Heart right ventricle (tissue), 16 donors: ENCODE measurements around the gene NOP16. TPM values are rescaled to one million over a fixed set of nuclear protein-coding genes. Genes with fewer than 3 reads are reported as not detected.
A peak's percentile ranks its signal among the peaks of the same experiment; 100 is the strongest.

Source experiments
- ATAC-seq, 8 donors: fragments of 200-7000 bp; cut with Tn5 transposase; one replicate each; pipeline ENCODE4 v1.9.1; 2020; ENCODE audit warnings: mild to moderate bottlenecking in 8 of 8, moderate library complexity in 8 of 8, moderate number of reproducible peaks in 1 of 8
- DNase-seq, 2 donors: peaks; one replicate each; pipeline ENCODE4 v3.0.0-alpha.2; 2020
- H3K27ac ChIP-seq, 10 donors: fragments of 200-600 bp; sonication (generic) in 2 of 10; one replicate each; pipeline versions ENCODE4 v1.5.0 to v1.8.0; 2020 to 2022; ENCODE audit warnings: mild to moderate bottlenecking in 3 of 10
- H3K27me3 ChIP-seq, 7 donors: fragments of 200-600 bp; one replicate each; pipeline ENCODE4 v1.8.0; 2021 to 2022; ENCODE audit warnings: mild to moderate bottlenecking in 2 of 7
- H3K36me3 ChIP-seq, 9 donors: fragments of 200-600 bp; sonication (generic) in 1 of 9; one replicate each; pipeline versions ENCODE4 v1.5.0 to v1.8.0; 2020 to 2022; ENCODE audit warnings: mild to moderate bottlenecking in 2 of 9
- H3K4me1 ChIP-seq, 9 donors: fragments of 200-600 bp; sonication (generic) in 1 of 9; one replicate each; pipeline versions ENCODE4 v1.5.0 to v1.8.0; 2020 to 2022; ENCODE audit warnings: mild to moderate bottlenecking in 4 of 9
- H3K4me3 ChIP-seq, 10 donors: fragments of 200-600 bp; sonication (generic) in 2 of 10; one replicate each; pipeline versions ENCODE4 v1.5.0 to v1.8.0; 2020 to 2022; ENCODE audit warnings: mild to moderate bottlenecking in 7 of 10, moderate library complexity in 2 of 10
- H3K9me3 ChIP-seq, 11 donors: fragments of 200-600 bp in 10 of 11; sonication (generic) in 2 of 11; one replicate each; pipeline versions ENCODE4 v1.5.0 to v1.8.0; 2013 to 2022; ENCODE audit warnings: mild to moderate bottlenecking in 2 of 11, control low read depth in 1 of 11, moderate library complexity in 1 of 11
- WGBS, 2 donors: extraction: QIAGEN DNeasy Blood & Tissue Kit; methylation state at CpG; one replicate each; pipeline ENCODE4 v1.1.7; 2013; ENCODE audit warnings: inconsistent platforms in 1 of 2; 5-methylcytosine and 5-hydroxymethylcytosine counted together
- intact Hi-C, 10 donors: fragments of 100-400 bp; cut with DNase I; formaldehyde crosslinking; loops; one replicate each; pipeline versions ENCODE4 v1.11.1 to v1.14.2; 2022
- polyA plus RNA-seq, 2 donors: library from polyadenylated mRNA; stranded (reverse); fragments of 200-250 nt; gene quantifications; one replicate each; pipeline ENCODE4 v1.2.3, GENCODE V29; 2013
- total RNA-seq, 10 donors: library from RNA; stranded (reverse); fragmentation: NEBNext Ultra II Directional in 3 of 10; extraction: Animal tissue kit (Norgen Biotek cat#: 25700) in 3 of 10; gene quantifications; one replicate each; pipeline versions ENCODE4 v1.2.1 to v1.2.4, GENCODE V29; 2021 to 2023
- TF ChIP-seq, protein P1 (sequence below), 9 donors: fragments of 200-600 bp; sonication (generic) in 2 of 9; IDR thresholded peaks; one replicate each; pipeline versions ENCODE4 v1.5.0 to v1.8.0; 2021 to 2022; ENCODE audit warnings: antibody characterized with exemption in 9 of 9, mild to moderate bottlenecking in 5 of 9, moderate library complexity in 1 of 9
- donor health status: Arrhythmogenic right ventricular cardiomyopathy.
- donor health status: ischemic (EF 13 %, LVEDD 7.1; RV severe dilation, severe dysfunction).
- donor health status: healthy with polysubstance abuse.
- donor health status: DM: no; HTN: yes; CAD: no.
- donor health status: DM: no; HTN: no; CAD: no.
- donor health status: ischemic (EF 25% LVEDD 6.9; RV normal size, moderate dysfunction).
- donor health status: ischemic (EF 25% LVEDD 5.7; RV mildly dilated, moderate dysfunction).
- donor health status: healthy.
- donor health status: DM: yes; HTN: yes; CAD: no.
- donor health status: Ischemic cardiomyopathy.
- donor health status: ischemic (EF 35%, LVEDD 5.7; RV mildly dilated, moderate dysfunction).
- donor health status: nonischemic (EF 11% LVEDD 7.7; RV severe dilation, severe dysfunction).
- donor health status: DM: yes; HTN: yes; CAD: no.
- donor health status: PGD.
- donor health status: ischemic (EF 29% LVEDD 5.4; RV normal size, mild dysfunction).
- donor health status: nonischemic (EF 23%, LVEDD 6.1; RV moderate dilation, normal function).

NOP16 gene
- total and polyA plus RNA-seq, 12 donors = 11.3 to 84.0 (median 19.1) TPM

DNA sequence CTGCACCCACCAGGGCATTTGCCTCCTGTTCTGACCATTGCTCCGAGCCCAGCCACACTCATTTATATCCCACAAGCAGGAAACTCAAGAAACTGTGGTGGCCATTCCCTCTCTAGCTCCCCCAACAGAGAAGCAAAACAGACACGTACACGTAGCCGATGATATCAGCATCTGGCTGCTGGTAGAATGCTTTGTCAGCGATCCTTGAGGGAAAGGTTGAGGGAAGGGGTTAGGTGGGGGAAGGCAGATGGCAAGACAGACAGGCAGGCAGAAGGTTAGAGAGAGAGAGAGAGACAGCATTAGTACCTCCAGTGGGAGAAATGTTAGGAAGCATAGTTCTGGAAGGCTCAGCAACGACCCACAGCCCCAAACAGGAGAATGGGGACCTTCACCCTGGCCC is 7.9 kb upstream of the NOP16 start:
- Histone ChIP-seq H3K4me1 (peaks cover 7 to 39% (median 21%) of the 10 kb centered on the region in 9 donors), H3K27ac (peak overlapping the region in 7 of 10 donors; percentile 3 to 77 (median 44)), H3K27me3 (no peaks in the 10 kb centered on the region), H3K9me3 (no peaks in the 10 kb centered on the region), H3K4me3 (no peak overlapping the region), H3K36me3 (peaks cover 0 to 87% (median 10%) of the 10 kb centered on the region in 9 donors)
- intact Hi-C loops = no loop called here
- TF ChIP-seq, protein P1, sequence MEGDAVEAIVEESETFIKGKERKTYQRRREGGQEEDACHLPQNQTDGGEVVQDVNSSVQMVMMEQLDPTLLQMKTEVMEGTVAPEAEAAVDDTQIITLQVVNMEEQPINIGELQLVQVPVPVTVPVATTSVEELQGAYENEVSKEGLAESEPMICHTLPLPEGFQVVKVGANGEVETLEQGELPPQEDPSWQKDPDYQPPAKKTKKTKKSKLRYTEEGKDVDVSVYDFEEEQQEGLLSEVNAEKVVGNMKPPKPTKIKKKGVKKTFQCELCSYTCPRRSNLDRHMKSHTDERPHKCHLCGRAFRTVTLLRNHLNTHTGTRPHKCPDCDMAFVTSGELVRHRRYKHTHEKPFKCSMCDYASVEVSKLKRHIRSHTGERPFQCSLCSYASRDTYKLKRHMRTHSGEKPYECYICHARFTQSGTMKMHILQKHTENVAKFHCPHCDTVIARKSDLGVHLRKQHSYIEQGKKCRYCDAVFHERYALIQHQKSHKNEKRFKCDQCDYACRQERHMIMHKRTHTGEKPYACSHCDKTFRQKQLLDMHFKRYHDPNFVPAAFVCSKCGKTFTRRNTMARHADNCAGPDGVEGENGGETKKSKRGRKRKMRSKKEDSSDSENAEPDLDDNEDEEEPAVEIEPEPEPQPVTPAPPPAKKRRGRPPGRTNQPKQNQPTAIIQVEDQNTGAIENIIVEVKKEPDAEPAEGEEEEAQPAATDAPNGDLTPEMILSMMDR (IDR thresholded peaks at IDR 0.05) = no peak
- 41 to 64% methylated on average over 6 of the region's 6 CpGs for WGBS, 2 donors
- DNase-seq (no peak), ATAC-seq (no peak)

DNA sequence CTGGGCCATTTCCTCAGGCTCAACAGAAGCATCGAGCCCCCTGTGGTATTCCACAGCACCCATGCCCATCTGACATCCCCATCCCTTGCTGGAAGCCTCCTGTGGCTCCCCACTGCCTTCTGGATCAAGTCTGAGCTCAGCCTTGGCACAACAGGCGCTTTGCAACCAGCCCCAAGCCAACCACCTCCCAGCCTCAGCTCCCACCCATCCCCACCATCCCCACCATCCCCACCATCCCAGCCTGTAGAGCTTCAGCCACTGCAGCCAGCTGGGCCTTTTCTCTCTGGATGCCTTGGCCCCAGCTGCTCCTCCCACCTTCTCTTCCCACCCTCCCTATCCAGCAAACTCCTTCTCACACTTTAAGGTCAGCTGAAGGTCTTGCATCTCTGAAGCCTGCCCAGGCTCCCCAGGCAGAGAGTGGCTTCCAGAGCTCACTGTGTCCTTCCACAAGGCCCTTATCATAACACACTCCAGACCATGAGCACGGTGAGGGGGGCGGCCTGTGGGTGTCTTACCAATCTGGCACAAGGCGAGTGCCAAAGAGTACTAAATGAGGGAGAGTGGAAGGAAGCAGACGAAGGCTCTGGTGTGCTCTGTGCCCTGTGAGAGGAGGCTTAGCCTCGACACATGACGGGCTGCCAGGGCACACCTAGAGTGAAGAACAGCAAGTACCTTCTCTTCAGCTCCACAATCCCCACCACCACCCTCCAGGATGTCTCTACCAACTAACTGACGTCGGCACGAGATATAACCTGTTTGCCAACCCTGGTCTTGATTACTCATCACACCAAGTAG is 6.7 kb upstream of the NOP16 start:
- ATAC-seq = peak; percentile 55 to 93 (median 83)
- intact Hi-C loops = no loop called here
- no peaks in the 10 kb centered on the region for H3K27me3 ChIP-seq

GRCh38 chr5:176394096-176394495 is 5.7 kb upstream of the NOP16 start:
- H3K27me3 ChIP-seq = no peaks in the 10 kb centered on the region
- intact Hi-C loops = no loop called here
- TF ChIP-seq, protein P1 (IDR thresholded peaks at IDR 0.05) = no peak
- H3K27ac ChIP-seq = peak overlapping the region in 7 of 10 donors; percentile 22 to 81 (median 73)
- DNase-seq (no peak), ATAC-seq (no peak)
- WGBS, 2 donors = 93 to 95% methylated on average over 9 of the region's 9 CpGs
- no peak overlapping the region for H3K4me3 ChIP-seq
- peaks cover 0 to 44% (median 19%) of the 10 kb centered on the region in 9 donors for H3K4me1 ChIP-seq
- H3K9me3 ChIP-seq = no peaks in the 10 kb centered on the region
- peaks cover 0 to 78% (median 20%) of the 10 kb centered on the region in 9 donors for H3K36me3 ChIP-seq

More for the DNA sequence above, 6.7 kb upstream of the NOP16 start:
- H3K9me3 ChIP-seq = no peaks in the 10 kb centered on the region
- H3K4me1 ChIP-seq = peaks cover 0 to 39% (median 12%) of the 10 kb centered on the region in 9 donors
- peak overlapping the region in 9 of 10 donors; percentile 63 to 81 (median 73) for H3K27ac ChIP-seq
- peak; percentile 60 to 63 for DNase-seq
- peaks cover 0 to 87% (median 20%) of the 10 kb centered on the region in 9 donors for H3K36me3 ChIP-seq
- TF ChIP-seq, protein P1 (IDR thresholded peaks at IDR 0.05) = no peak
- no peak overlapping the region for H3K4me3 ChIP-seq
- WGBS, 2 donors = 47 to 64% methylated on average over 11 of the region's 11 CpGs

- intact Hi-C loops = no loop called here
- Histone ChIP-seq H3K27me3 (no peaks in the 10 kb centered on the region), H3K4me3 (no peak overlapping the region), H3K36me3 (peaks cover 0 to 62% (median 20%) of the 10 kb centered on the region in 9 donors), H3K9me3 (no peaks in the 10 kb centered on the region), H3K27ac (no peak overlapping the region), H3K4me1 (peaks cover 2 to 50% (median 27%) of the 10 kb centered on the region in 9 donors)
- DNase-seq (no peak), ATAC-seq (no peak)
- 90 to 95% methylated on average over 11 of the region's 11 CpGs for WGBS, 2 donors
- TF ChIP-seq, protein P1 (IDR thresholded peaks at IDR 0.05) = no peak
Measured at GRCh38 chr5:176392526-176392925, 4.1 kb upstream of the NOP16 start.
